Measurements from ENCODE around the gene TSHZ2.

GRCh38 chr20:52933867-52934266 is 38.3 kb upstream of the TSHZ2 start:
- TF ChIP-seq CTCF (conservative IDR thresholded peaks at IDR 0.05; ENCODE audit: low read depth, low read length), result no peak
- no peak for TF ChIP-seq NFE2L2 (IDR thresholded peaks at IDR 0.05; ENCODE audit: low read depth, low read length)
- no peak for TF ChIP-seq RFX5 (IDR thresholded peaks at IDR 0.05; ENCODE audit: low read depth, low read length)
- no peak for TF ChIP-seq MAZ (IDR thresholded peaks at IDR 0.05; ENCODE audit: borderline replicate concordance, low read depth, low read length)
- no peak for TF ChIP-seq POLR2A (IDR thresholded peaks at IDR 0.05; ENCODE audit: low read depth, low read length)
- TF ChIP-seq SMC3 (IDR thresholded peaks at IDR 0.05; ENCODE audit: low read depth, low read length), result no peak
- TF ChIP-seq USF2 (IDR thresholded peaks at IDR 0.05; ENCODE audit: low read depth, low read length), result no peak
- no peak for TF ChIP-seq FOS (IDR thresholded peaks at IDR 0.05; ENCODE audit: low read depth, low read length)
- TF ChIP-seq RAD21 (IDR thresholded peaks at IDR 0.05; ENCODE audit: low read length), result no peak
- no peak for TF ChIP-seq MXI1 (IDR thresholded peaks at IDR 0.05; ENCODE audit: borderline replicate concordance, low read depth, low read length)
- no peak for TF ChIP-seq BHLHE40 (IDR thresholded peaks at IDR 0.05; ENCODE audit: low read depth, low read length)
- no peak for TF ChIP-seq CEBPB (IDR thresholded peaks at IDR 0.05; ENCODE audit: low read depth, low read length)

All from IMR-90 (cell line).